GM12878 (cell line): Measurements from ENCODE around the gene SGMS1. TPM values are rescaled to one million over a fixed set of nuclear protein-coding genes. Genes with fewer than 3 reads are reported as not detected.

Source experiments
- ATAC-seq: fragments of 200-7000 bp; cut with Tn5 transposase; 3 replicates; pipeline ENCODE4 v1.9.1; 2020; ENCODE audit warnings: mild to moderate bottlenecking, moderate library complexity
- BruUV-seq: library from RNA; stranded (reverse); fragments of 400-500 nt; replicated peaks from 2 replicates; lab custom pipeline; 2021; lab: Mats Ljungman, UMichigan
- CTCF ChIA-PET: fragments of 300-600 bp; sonication (Branson Sonifier 250); formaldehyde crosslinking; extraction: SDS; loops from one replicate; lab custom pipeline; 2021; ENCODE audit warnings: inconsistent platforms; lab: Yijun Ruan, JAX
- POLR2A ChIA-PET: fragments of 350-600 bp; formaldehyde crosslinking; extraction: SDS; loops from one replicate; lab custom pipeline; 2021; ENCODE audit warnings: inconsistent platforms; lab: Charles Lee
- RAD21 ChIA-PET: fragments of 300-600 bp; sonication (Branson Sonifier 250); formaldehyde crosslinking; loops from one replicate; lab custom pipeline; 2023; ENCODE audit warnings: antibody characterized with exemption; ENCODE audit not compliant: unreplicated experiment; lab: Charles Lee
- SMC1A ChIA-PET: fragments of 300-600 bp; sonication (Branson Sonifier 250); formaldehyde crosslinking; loops from one replicate; lab custom pipeline; 2023; ENCODE audit not compliant: unreplicated experiment, uncharacterized antibody; lab: Charles Lee
- DNase-seq: peaks from one replicate; pipeline ENCODE4 v3.0.0-alpha.2; 2011; ENCODE audit warnings: low read depth, low spot score
- FAIRE-seq: peaks from 3 replicates; lab custom pipeline; 2011; peaks lifted over from hg19 to GRCh38; lab: Jason Lieb, UNC
- H2AFZ ChIP-seq: 2 replicates; pipeline ENCODE4 v1.6.0; 2011; ENCODE audit warnings: low read depth, low read length, control low read depth; ENCODE audit not compliant: control insufficient read depth
- H3K27ac ChIP-seq: 2 replicates; pipeline ENCODE4 v1.5.1; 2011; ENCODE audit warnings: control low read depth; ENCODE audit not compliant: control insufficient read depth, insufficient read depth
- H3K27me3 ChIP-seq, 2 experiments: replicated peaks in 1 of 2; 2 replicates each; pipeline versions ENCODE4 v1.6.0 to v1.6.1; 2011; ENCODE audit warnings: low read length in 1 of 2; ENCODE audit not compliant: control insufficient read depth in 2 of 2, insufficient read depth in 2 of 2
- H3K36me3 ChIP-seq, 2 experiments: 2 replicates each; pipeline ENCODE4 v1.5.1; 2011; ENCODE audit warnings: low read length in 1 of 2; ENCODE audit not compliant: control insufficient read depth in 2 of 2, insufficient read depth in 2 of 2
- H3K4me1 ChIP-seq: 2 replicates; pipeline ENCODE4 v1.6.1; 2011; ENCODE audit warnings: mild to moderate bottlenecking, low read length, moderate library complexity, mixed read lengths; ENCODE audit not compliant: control insufficient read depth, insufficient read depth
- H3K4me2 ChIP-seq: 2 replicates; pipeline ENCODE4 v1.6.0; 2011; ENCODE audit warnings: control low read depth; ENCODE audit not compliant: control insufficient read depth, insufficient read depth
- H3K4me3 ChIP-seq: fragments of 200-600 bp; sonication (generic); 2 replicates; pipeline ENCODE4 v1.5.1; 2016
- H3K79me2 ChIP-seq: 2 replicates; pipeline ENCODE4 v1.6.0; 2011; ENCODE audit warnings: low read length; ENCODE audit not compliant: control insufficient read depth, insufficient read depth
- H3K9ac ChIP-seq: 2 replicates; pipeline ENCODE4 v1.8.0; 2011; ENCODE audit warnings: low read length, control low read depth, mixed read lengths; ENCODE audit not compliant: control insufficient read depth, insufficient read depth
- H3K9me3 ChIP-seq: replicated peaks from 3 replicates; pipeline ENCODE4 v1.5.1; 2011; ENCODE audit warnings: mild to moderate bottlenecking, low read length; ENCODE audit not compliant: control insufficient read depth, insufficient read depth
- H4K20me1 ChIP-seq: 2 replicates; pipeline ENCODE4 v1.6.0; 2011; ENCODE audit not compliant: control insufficient read depth, insufficient read depth
- BCL3 ChIP-seq: IDR thresholded peaks from 2 replicates; pipeline ENCODE4 v1.6.1; 2011; ENCODE audit warnings: borderline replicate concordance, low read depth, mild to moderate bottlenecking, moderate library complexity, low read length; ENCODE audit not compliant: insufficient read depth, poor library complexity, severe bottlenecking
- CHD1 ChIP-seq: IDR thresholded peaks from 2 replicates; pipeline ENCODE4 v1.6.1; 2012; ENCODE audit warnings: low read depth, low read length, improper control_type of control experiment
- CREB1 ChIP-seq: IDR thresholded peaks from 2 replicates; pipeline ENCODE4 v1.6.1; 2012; ENCODE audit warnings: low read depth, mild to moderate bottlenecking, inconsistent platforms
- ELK1 ChIP-seq: IDR thresholded peaks from 2 replicates; pipeline ENCODE4 v1.6.1; 2012; ENCODE audit warnings: low read depth, low read length, improper control_type of control experiment
- MXI1 ChIP-seq: fragments of 150-350 bp; IDR thresholded peaks from 2 replicates; pipeline ENCODE4 v1.6.1; 2011; ENCODE audit warnings: low read depth, mild to moderate bottlenecking, inconsistent platforms, low read length, improper control_type of control experiment
- NBN ChIP-seq: fragments of 450-650 bp; IDR thresholded peaks from 2 replicates; pipeline ENCODE4 v1.6.1; 2016
- RAD51 ChIP-seq: fragments of 450-650 bp; IDR thresholded peaks from 2 replicates; pipeline ENCODE4 v1.6.1; 2016; ENCODE audit warnings: moderate library complexity, mild to moderate bottlenecking, inconsistent platforms
- REST ChIP-seq: IDR thresholded peaks from 2 replicates; pipeline ENCODE4 v1.6.1; 2012; ENCODE audit warnings: mild to moderate bottlenecking, low read depth, low read length
- ZBTB11 ChIP-seq: fragments of 450-650 bp; formaldehyde crosslinking; IDR thresholded peaks from 2 replicates; pipeline ENCODE4 v1.5.0; 2022; ENCODE audit warnings: mild to moderate bottlenecking, missing genetic modification characterization
- ZBTB40 ChIP-seq: fragments of 450-650 bp; IDR thresholded peaks from 2 replicates; pipeline ENCODE4 v1.6.1; 2016; ENCODE audit warnings: mild to moderate bottlenecking, moderate library complexity, borderline replicate concordance
- ZNF24 ChIP-seq: fragments of 450-650 bp; IDR thresholded peaks from 2 replicates; pipeline ENCODE4 v1.6.1; 2017; ENCODE audit warnings: antibody characterized with exemption, mild to moderate bottlenecking
- WGBS: methylation state at CpG from one replicate; pipeline ENCODE4 v1.1.6; 2016; ENCODE audit warnings: low lambda C conversion rate; ENCODE audit not compliant: insufficient replicate concordance, insufficient coverage; ENCODE audit errors: missing lambda C conversion rate; 5-methylcytosine and 5-hydroxymethylcytosine counted together
- in situ Hi-C: fragments of 300-500 bp; cut with MboI; formaldehyde crosslinking; loops from 9 replicates; pipeline ENCODE4 v1.14.3; 2018; ENCODE audit warnings: mixed read lengths
- intact Hi-C: fragments of 100-400 bp; cut with micrococcal nuclease; formaldehyde crosslinking; loops from one replicate; pipeline ENCODE4 v1.14.2; 2022; ENCODE audit not compliant: unreplicated experiment
- polyA plus RNA-seq, 11 experiments: library from polyadenylated mRNA; depleted of rRNA in 4 of 11; unstranded in 6 of 11; stranded (reverse) in 5 of 11; fragments of >200 nt; fragmentation: Nextera tagmentation in 4 of 11; fragmentation: Illumina TruSeq in 1 of 11; extraction: Ambion mirVana in 4 of 11; extraction: Trizol in 1 of 11; gene quantifications; 1 replicate in 1 of 11; 2 replicates in 10 of 11; pipeline versions ENCODE4 v1.2.1 to v1.2.3, GENCODE V29; 2011 to 2016; ENCODE audit warnings: inconsistent platforms in 2 of 11, missing spikeins in 2 of 11, low read depth in 1 of 11
- total RNA-seq, 4 experiments: library from RNA; depleted of rRNA in 3 of 4; stranded (reverse); fragments of >200 nt in 3 of 4; fragmentation: Illumina TruSeq in 1 of 4; extraction: Trizol in 1 of 4; gene quantifications; 2 replicates each; pipeline versions ENCODE4 v1.2.1 to v1.2.3, GENCODE V29; 2013 to 2021

SGMS1 gene
- total and polyA plus RNA-seq, 10 of the 15 experiments (the other 5 are each of a cell fraction or from before 2014, with no cell fraction given), result 1.4 to 14.5 (median 4.9) TPM

- ChIA-PET CTCF (no interaction called here), SMC1A (no interaction called here), POLR2A (no interaction called here), RAD21 (no interaction called here)
- Histone ChIP-seq H3K9ac (no peak overlapping the region), H4K20me1 (no peaks in the 10 kb centered on the region), H3K36me3 (peaks cover 5 to 7% of the 10 kb centered on the region in 2 experiments), H3K4me2 (no peak overlapping the region), H3K9me3 (no peaks in the 10 kb centered on the region), H3K79me2 (no peaks in the 10 kb centered on the region), H3K4me3 (no peak overlapping the region), H3K27ac (no peak overlapping the region), H2AFZ (no peak overlapping the region), H3K4me1 (no peaks in the 10 kb centered on the region), H3K27me3 (no peaks in the 10 kb centered on the region)
- no TSS peak for BruUV-seq
- 96% methylated on average over 4 of the region's 4 CpGs for WGBS
- in situ Hi-C loops (no loop called here), intact Hi-C loops (no loop called here)
- DNase-seq (no peak), FAIRE-seq (no peak), ATAC-seq (no peak)
- TF ChIP-seq CREB1 (no peak), MXI1 (no peak), ZBTB40 (no peak), ELK1 (no peak), CHD1 (no peak), NBN (no peak), BCL3 (no peak), REST (no peak), ZBTB11 (CRISPR knock-in tag) (no peak), ZNF24 (no peak), RAD51 (no peak)
Measured at GRCh38 chr10:50309342-50309741, 314.4 kb downstream of the SGMS1 start.
